GM12864 (cell line): ENCODE measurements around the gene UBE2J2.
"Not testable (repeated sequence)": the region's sequence is repeated elsewhere in the genome, so short reads cannot be mapped to it uniquely, and the experiment has no call there.

ENCODE experiments used
- DNase-seq: peaks from one replicate; pipeline ENCODE4 v3.0.0-alpha.2; 2011; ENCODE audit warnings: low read depth
- H3K4me3 ChIP-seq: 2 replicates; pipeline ENCODE4 v1.5.1; 2011; ENCODE audit warnings: mild to moderate bottlenecking, low read depth, low read length, control low read depth
- CTCF ChIP-seq: IDR thresholded peaks from 2 replicates; pipeline ENCODE4 v1.5.1; 2011; ENCODE audit warnings: low read depth, mild to moderate bottlenecking, moderate library complexity, low read length, control low read depth, inconsistent platforms; ENCODE audit errors: missing control alignments

The UBE2J2 gene

GRCh38 chr1:1318777-1319645 lies 45.4 kb upstream of the UBE2J2 start:
- TF ChIP-seq CTCF: no peak
- no peak overlapping the region for H3K4me3 ChIP-seq
- DNase-seq: no peak

GRCh38 chr1:1318131-1318652 lies 44.5 kb upstream of the UBE2J2 start:
- no peak overlapping the region for H3K4me3 ChIP-seq
- no peak for TF ChIP-seq CTCF
- DNase-seq: no peak

- no peak for DNase-seq
- no peak for TF ChIP-seq CTCF
- H3K4me3 ChIP-seq: no peak overlapping the region
These were observed 43.8 kb upstream of the UBE2J2 start for GRCh38 chr1:1317420-1317819.

- not testable (repeated sequence) for DNase-seq, H3K4me3 ChIP-seq
These were observed 42.5 kb upstream of the UBE2J2 start for GRCh38 chr1:1316199-1316598.

GRCh38 chr1:1315435-1315954 lies 41.8 kb upstream of the UBE2J2 start:
- no peak for DNase-seq
- H3K4me3 ChIP-seq: no peak overlapping the region
- TF ChIP-seq CTCF: no peak

- no peak for TF ChIP-seq CTCF
- H3K4me3 ChIP-seq: no peak overlapping the region
- DNase-seq: no peak
These were observed 41.2 kb upstream of the UBE2J2 start for GRCh38 chr1:1314678-1315335.

- no peak for TF ChIP-seq CTCF
- DNase-seq: no peak
These were observed 40.6 kb upstream of the UBE2J2 start for GRCh38 chr1:1314237-1314586.

More at GRCh38 chr1:1314237-1314586, 40.6 kb upstream of the UBE2J2 start:
- H3K4me3 ChIP-seq: no peak overlapping the region
